GM12801 (cell line): ENCODE measurements around the gene TRIO.

Source experiments
- TF ChIP-seq, protein P1 (sequence below): IDR thresholded peaks from one replicate; pipeline ENCODE4 v1.5.1; 2011; ENCODE audit warnings: control low read depth; ENCODE audit not compliant: insufficient read length; ENCODE audit errors: extremely low read depth

The TRIO gene

DNA sequence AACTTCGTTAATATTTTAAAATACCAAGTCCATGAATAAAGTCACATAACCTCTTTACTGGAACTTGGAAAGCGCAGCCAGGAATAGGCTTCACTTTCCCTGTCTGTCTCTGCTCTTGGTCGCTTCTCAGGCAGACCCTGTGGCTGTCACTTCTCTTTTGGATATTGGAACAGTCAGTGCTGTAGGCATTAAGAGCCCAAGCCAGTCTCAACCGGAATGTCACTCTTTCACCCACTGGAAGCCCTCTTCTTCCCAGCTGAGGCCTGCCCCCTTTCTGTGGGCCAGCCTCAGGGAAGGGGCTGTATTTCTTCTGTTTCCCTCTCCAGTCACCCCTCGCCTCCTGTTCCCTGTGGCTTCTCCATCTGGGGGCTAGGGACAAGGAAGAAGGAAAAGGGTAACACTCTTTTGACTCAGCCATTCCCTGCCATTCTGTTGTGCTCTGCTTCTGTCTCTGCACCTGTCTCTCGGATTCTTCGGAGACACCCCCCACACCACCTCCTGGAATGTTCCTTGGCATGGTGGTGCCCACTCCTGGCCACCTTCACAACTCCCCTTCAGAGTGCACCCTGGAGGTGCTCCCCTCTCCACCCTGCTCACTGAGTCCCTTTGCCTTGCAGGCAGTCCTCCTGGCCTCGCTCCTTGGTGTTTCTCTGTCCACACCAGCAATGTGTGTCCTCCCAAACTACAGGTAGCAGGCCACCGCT is 103.4 kb downstream of the TRIO start:
- TF ChIP-seq, protein P1, sequence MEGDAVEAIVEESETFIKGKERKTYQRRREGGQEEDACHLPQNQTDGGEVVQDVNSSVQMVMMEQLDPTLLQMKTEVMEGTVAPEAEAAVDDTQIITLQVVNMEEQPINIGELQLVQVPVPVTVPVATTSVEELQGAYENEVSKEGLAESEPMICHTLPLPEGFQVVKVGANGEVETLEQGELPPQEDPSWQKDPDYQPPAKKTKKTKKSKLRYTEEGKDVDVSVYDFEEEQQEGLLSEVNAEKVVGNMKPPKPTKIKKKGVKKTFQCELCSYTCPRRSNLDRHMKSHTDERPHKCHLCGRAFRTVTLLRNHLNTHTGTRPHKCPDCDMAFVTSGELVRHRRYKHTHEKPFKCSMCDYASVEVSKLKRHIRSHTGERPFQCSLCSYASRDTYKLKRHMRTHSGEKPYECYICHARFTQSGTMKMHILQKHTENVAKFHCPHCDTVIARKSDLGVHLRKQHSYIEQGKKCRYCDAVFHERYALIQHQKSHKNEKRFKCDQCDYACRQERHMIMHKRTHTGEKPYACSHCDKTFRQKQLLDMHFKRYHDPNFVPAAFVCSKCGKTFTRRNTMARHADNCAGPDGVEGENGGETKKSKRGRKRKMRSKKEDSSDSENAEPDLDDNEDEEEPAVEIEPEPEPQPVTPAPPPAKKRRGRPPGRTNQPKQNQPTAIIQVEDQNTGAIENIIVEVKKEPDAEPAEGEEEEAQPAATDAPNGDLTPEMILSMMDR = no peak

DNA sequence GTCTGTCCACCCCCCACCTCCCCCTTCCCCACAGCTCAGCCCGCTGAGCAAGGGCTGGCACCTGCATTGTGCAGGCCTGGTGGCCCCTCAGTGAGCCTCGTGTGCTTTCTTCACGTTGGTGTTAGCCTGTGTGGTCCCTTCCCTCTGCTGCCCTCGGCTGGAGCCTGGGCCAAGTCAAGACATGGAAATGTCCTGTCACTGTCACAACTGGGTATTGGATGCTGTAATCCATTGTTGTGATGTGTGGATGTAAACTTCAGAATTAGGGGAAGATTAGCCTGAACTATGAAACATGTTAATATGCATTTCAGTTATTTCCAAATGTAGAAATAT is 103.9 kb downstream of the TRIO start:
- TF ChIP-seq, protein P1 = no peak

DNA sequence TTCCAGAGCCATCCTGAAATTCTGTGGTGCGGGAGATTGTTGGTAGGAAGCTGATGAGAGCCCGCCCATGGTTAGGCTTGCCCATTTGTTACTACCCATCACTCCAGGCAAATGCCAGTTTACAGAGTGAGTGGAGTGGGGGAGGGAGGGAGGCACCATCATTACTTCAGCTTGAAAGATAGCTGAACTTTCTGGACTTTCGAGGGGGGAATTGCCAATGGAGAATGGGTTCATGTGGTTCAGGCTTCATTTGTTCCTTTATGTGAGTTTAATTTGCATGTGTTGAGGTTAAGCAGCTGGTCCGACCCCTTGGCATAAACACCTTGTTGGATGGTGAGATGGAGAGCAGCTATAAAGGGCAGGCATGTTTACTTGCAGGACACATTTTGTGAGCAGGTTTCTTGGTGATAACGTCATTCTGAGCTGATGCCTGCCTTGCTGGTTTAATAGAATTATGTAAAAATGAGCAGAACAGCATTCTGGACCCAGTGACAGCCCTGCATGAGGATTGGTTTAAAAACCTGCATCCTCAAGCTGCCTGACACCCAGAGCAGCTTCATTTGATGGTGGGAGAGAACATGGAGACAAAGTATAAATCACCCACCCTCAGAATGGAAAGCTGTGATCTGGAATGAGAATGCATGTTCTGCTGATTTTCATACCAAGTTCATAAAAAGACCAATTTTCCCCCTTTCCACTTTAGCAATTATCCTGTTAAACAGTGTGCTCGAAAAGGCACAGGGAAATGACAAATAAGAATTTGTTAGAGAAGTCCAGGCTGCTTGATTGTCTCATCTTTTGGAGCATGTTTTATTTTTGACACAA is 106.3 kb downstream of the TRIO start:
- TF ChIP-seq, protein P1 = no peak

DNA sequence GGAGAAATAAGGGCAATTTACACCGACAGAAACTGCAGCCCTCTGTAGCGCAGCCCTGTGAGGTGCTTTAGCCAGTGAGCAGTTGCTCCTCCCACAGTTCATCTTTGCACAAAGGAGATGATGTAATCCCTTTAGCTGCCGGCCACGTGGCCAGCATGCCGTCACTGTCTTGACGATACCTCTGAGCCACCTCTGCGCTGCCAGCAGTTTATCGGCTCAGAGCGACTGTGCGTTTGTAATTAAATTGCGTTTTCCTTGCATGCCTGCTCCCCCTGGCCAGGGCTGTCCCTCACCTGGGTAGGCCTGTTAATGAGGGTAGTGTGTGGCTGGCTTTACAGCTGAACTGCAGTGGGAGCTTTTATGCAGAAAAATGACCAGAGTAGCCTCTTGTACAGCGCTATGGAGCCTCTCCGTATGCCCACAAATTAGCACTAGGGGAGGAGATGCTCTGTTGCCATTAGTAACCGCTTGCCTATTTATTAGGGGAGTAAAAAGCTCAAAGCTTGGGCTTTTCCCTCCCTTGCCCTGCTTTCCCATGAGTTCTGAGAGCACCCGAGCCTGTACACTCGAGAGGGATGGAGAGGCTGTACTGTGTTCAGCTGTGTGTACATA is 107.0 kb downstream of the TRIO start:
- TF ChIP-seq, protein P1 = no peak

DNA sequence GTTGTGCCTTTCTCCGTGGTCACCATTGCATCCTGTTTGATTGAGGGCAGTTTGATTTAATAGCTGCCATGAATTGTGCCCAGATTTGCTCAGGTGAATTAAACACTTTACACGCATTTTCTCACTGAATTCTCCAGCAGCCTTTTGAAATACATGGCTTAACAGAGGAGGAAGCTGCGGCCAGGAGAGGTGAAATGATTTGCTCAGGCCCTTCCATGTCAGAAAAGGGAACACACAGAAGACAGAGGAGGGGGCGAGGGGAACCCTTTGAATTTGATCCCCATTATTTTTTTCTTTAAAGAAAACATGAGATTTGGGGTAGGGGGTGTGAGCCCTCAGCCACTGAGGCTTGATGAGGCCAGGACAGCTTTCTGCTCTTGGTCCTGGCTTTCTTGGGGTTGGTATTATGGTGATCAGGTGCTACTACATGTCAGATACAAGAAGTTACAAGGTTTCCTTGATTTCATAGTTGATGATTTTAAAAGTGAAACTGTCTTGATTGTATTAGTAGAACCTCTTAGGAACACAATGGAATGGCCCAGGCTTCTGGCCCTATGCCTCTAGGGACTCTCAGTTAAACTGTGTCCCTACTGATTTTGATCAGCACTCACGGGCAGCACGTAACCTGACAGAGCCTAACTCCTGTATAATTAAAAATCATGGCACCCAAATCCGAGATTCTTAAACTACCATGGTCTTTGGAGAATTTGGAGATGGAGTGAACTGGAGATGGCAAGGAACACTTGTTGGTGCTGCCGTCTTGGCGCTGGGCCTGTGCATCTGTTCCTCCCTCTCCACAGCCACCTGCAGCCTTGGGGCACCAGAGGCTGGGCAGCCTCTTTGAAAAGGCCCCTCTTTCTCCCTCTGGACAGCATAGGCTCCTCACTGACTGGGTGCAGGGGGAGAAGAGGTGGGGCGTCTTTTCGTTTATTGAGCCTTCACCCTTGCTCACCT is 107.9 kb downstream of the TRIO start:
- TF ChIP-seq, protein P1 = no peak

GRCh38 chr5:14251733-14252132 is 108.6 kb downstream of the TRIO start:
- TF ChIP-seq, protein P1 = no peak
